ENCODE results near the gene CEBPG. TPM values are rescaled to one million over a fixed set of nuclear protein-coding genes. Genes with fewer than 3 reads are reported as not detected.

CEBPG gene
- total and polyA plus RNA-seq, 8 donors, result 4.7 to 40.9 (median 18.0) TPM

DNA sequence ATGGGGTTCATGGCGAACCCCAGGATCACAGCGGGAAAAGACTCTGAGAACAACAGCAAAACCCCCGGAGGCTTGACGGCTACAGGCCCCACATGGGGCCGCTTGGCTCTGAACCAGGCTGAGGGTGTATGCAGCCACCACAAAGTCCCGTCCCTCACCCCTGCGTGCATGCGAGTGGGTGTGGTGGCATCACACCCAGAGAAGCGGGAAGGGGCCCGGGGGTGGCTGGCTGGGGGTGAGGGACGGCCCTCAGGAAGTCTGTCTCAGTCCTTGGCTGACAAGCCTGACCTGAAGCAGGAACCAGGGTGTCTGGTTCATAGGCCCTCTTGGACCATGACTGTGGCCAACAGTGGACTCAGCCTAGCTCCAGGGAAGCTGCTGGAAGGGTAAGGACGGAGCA, 34.2 kb downstream of the CEBPG start:
- Histone ChIP-seq H3K4me1 (peaks cover 7 to 40% (median 28%) of the 10 kb centered on the region in 4 donors), H3K27ac (no peak overlapping the region), H3K9me3 (no peaks in the 10 kb centered on the region), H3K4me3 (no peak overlapping the region), H3K27me3 (no peaks in the 10 kb centered on the region), H3K36me3 (peaks cover 0 to 38% (median 22%) of the 10 kb centered on the region in 4 donors)
- WGBS, 5 donors, result 74 to 84% (median 81%) methylated on average over 12 of the region's 12 CpGs
- TF ChIP-seq POLR2A (IDR thresholded peaks at IDR 0.05) (no peak), EP300 (IDR thresholded peaks at IDR 0.05) (no peak), POLR2AphosphoS5 (IDR thresholded peaks at IDR 0.05) (no peak)
- TF ChIP-seq, protein P1, sequence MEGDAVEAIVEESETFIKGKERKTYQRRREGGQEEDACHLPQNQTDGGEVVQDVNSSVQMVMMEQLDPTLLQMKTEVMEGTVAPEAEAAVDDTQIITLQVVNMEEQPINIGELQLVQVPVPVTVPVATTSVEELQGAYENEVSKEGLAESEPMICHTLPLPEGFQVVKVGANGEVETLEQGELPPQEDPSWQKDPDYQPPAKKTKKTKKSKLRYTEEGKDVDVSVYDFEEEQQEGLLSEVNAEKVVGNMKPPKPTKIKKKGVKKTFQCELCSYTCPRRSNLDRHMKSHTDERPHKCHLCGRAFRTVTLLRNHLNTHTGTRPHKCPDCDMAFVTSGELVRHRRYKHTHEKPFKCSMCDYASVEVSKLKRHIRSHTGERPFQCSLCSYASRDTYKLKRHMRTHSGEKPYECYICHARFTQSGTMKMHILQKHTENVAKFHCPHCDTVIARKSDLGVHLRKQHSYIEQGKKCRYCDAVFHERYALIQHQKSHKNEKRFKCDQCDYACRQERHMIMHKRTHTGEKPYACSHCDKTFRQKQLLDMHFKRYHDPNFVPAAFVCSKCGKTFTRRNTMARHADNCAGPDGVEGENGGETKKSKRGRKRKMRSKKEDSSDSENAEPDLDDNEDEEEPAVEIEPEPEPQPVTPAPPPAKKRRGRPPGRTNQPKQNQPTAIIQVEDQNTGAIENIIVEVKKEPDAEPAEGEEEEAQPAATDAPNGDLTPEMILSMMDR (IDR thresholded peaks at IDR 0.05), result no peak
- no peak for DNase-seq
- intact Hi-C loops (cut with DNase I; ENCODE audit: low total_unique reads), result loop anchor here (2.0 kb wide), 1 partner anchor 167 kb away; no protein-coding TSS in a partner anchor

- Histone ChIP-seq H3K4me3 (no peak overlapping the region), H3K27ac (no peak overlapping the region), H3K4me1 (peaks cover 7 to 36% (median 24%) of the 10 kb centered on the region in 4 donors), H3K27me3 (no peaks in the 10 kb centered on the region), H3K36me3 (peaks cover 0 to 38% (median 22%) of the 10 kb centered on the region in 4 donors), H3K9me3 (no peaks in the 10 kb centered on the region)
- 84 to 92% (median 89%) methylated on average over 8 to 13 of the region's 13 CpGs for WGBS, 5 donors
- DNase-seq, result no peak
- intact Hi-C loops (cut with DNase I; ENCODE audit: low total_unique reads), result no loop called here
- TF ChIP-seq, protein P1 (IDR thresholded peaks at IDR 0.05), result no peak
- TF ChIP-seq EP300 (IDR thresholded peaks at IDR 0.05) (no peak), POLR2A (IDR thresholded peaks at IDR 0.05) (no peak), POLR2AphosphoS5 (IDR thresholded peaks at IDR 0.05) (no peak)
These were observed 34.6 kb downstream of the CEBPG start for GRCh38 chr19:33408116-33408515.

DNA sequence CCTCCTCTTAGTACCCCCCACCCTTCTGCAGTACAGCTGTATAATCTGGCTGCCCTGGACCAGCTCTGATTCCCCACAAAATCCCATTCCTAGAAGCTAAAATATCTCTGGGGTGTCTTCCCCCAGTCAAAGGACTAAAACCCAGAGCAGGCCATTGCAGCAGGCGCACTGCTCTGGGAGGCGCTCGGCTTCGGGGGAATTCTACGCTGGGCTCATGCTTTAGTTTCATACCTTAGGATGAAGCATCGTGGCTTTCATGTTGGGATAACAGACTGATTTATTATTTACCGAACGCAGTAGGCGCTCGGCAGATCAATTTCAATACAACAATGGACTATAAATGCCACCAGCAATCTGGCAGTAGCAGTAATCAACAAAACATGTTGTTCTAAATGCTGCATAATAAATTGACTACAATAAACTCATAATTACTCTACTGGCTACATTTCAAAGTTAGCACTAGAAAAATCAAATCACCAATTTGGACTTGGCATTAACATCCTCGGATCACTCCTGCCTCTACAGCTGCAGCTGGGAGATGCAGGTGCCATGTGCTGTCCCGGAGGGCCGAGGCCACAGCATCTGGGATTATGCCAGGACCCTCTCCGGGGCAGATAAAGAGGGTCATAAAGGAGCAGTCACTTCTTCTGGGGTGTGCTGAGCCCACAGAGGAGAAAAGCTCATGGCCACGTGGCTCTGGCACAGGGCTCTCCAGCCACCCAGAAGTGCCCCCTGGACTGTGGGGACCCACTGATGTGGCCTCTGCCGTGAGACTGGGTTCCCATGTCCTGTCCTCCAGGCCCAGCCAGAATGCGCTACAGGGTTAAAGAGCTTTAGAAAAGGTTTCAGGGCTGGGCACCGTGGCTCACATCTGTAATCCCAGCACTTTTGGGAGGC, 35.3 kb downstream of the CEBPG start:
- H3K27me3 ChIP-seq, result no peaks in the 10 kb centered on the region
- no peaks in the 10 kb centered on the region for H3K9me3 ChIP-seq
- H3K4me1 ChIP-seq, result peaks cover 2 to 29% (median 17%) of the 10 kb centered on the region in 4 donors
- H3K4me3 ChIP-seq, result no peak overlapping the region
- TF ChIP-seq POLR2AphosphoS5 (IDR thresholded peaks at IDR 0.05), result no peak
- no peak for TF ChIP-seq EP300 (IDR thresholded peaks at IDR 0.05)
- TF ChIP-seq, protein P1 (IDR thresholded peaks at IDR 0.05), result no peak
- TF ChIP-seq POLR2A (IDR thresholded peaks at IDR 0.05), result no peak
- peaks cover 0 to 38% (median 22%) of the 10 kb centered on the region in 4 donors for H3K36me3 ChIP-seq
- DNase-seq, result no peak
- intact Hi-C loops (cut with DNase I; ENCODE audit: low total_unique reads), result no loop called here
- 83 to 92% (median 89%) methylated on average over 17 to 18 of the region's 18 CpGs for WGBS, 5 donors
- no peak overlapping the region for H3K27ac ChIP-seq

GRCh38 chr19:33409906-33410685, 36.6 kb downstream of the CEBPG start:
- Histone ChIP-seq H3K4me3 (no peak overlapping the region), H3K4me1 (peaks cover 0 to 16% (median 11%) of the 10 kb centered on the region in 4 donors), H3K36me3 (peaks cover 0 to 38% (median 22%) of the 10 kb centered on the region in 4 donors), H3K27ac (no peak overlapping the region), H3K9me3 (no peaks in the 10 kb centered on the region), H3K27me3 (no peaks in the 10 kb centered on the region)
- TF ChIP-seq, protein P1 (IDR thresholded peaks at IDR 0.05), result no peak
- no peak for TF ChIP-seq POLR2A (IDR thresholded peaks at IDR 0.05)
- no peak for TF ChIP-seq POLR2AphosphoS5 (IDR thresholded peaks at IDR 0.05)
- TF ChIP-seq EP300 (IDR thresholded peaks at IDR 0.05), result no peak
- intact Hi-C loops (cut with DNase I; ENCODE audit: low total_unique reads), result no loop called here
- DNase-seq, result no peak
- WGBS, 5 donors, result 92 to 93% (median 92%) methylated on average over 16 to 27 of the region's 27 CpGs

Data from stomach (tissue), 9 donors.